AG04449 (cell line): ENCODE results near the gene EEF1G.

Experiments
- CTCF ChIA-PET: fragments of 350-600 bp; formaldehyde crosslinking; extraction: SDS; loops from one replicate; lab custom pipeline; 2021; ENCODE audit warnings: antibody characterized with exemption; lab: Yijun Ruan, JAX
- POLR2A ChIA-PET: fragments of 400-600, 350-600 bp; formaldehyde crosslinking; extraction: SDS; loops from one replicate; lab custom pipeline; 2020; ENCODE audit warnings: antibody characterized with exemption, inconsistent platforms; lab: Yijun Ruan, JAX
- DNase-seq: peaks from one replicate; pipeline ENCODE4 v3.0.0-alpha.2; 2010; ENCODE audit warnings: low read depth, low spot score
- H3K4me3 ChIP-seq: 2 replicates; pipeline ENCODE4 v1.5.1; 2011; ENCODE audit warnings: low read depth, mild to moderate bottlenecking, control low read depth, low read length
- TF ChIP-seq, protein P1 (sequence below): IDR thresholded peaks from one replicate; pipeline ENCODE4 v1.5.1; 2011; ENCODE audit warnings: mild to moderate bottlenecking, moderate library complexity, low read length, control low read depth, inconsistent platforms; ENCODE audit not compliant: insufficient read depth; ENCODE audit errors: missing control alignments

The EEF1G gene

DNA sequence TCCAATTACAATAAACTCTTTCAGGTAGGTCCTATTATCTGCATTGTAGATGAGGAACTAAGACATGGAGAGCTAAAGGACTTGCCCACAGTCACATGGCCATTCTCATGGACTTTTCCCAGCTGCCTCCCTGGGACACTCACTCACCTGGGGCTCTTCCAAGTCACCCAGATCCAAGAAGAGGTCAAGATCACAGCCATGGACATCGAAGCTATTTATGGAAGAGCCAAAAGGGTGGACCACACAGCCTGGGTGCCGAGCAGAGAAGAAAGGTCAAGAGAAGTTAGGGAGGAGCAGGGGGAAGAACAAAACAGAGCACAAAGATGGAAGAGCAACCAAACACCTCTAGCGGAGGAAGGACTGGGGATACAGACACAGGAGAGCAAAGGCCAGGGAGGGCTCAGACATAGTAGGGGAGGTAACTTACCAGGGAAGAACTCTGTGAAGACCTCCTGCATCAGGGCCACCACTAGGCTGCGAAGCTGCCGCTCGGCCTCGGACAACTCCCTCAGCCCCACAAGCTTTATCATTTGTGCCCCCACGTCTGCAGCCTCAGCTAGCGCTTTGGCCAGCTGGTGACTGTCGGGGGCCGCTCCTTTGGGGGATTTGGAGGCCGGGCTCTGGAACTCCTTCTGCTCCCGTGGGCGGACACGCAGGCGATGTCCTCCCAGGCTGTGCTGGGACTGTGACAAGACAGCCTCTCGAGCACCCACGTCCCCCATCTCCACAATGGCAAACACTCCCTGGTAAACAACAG is 7.4 kb upstream of the EEF1G start:
- no peak overlapping the region for H3K4me3 ChIP-seq
- TF ChIP-seq, protein P1, sequence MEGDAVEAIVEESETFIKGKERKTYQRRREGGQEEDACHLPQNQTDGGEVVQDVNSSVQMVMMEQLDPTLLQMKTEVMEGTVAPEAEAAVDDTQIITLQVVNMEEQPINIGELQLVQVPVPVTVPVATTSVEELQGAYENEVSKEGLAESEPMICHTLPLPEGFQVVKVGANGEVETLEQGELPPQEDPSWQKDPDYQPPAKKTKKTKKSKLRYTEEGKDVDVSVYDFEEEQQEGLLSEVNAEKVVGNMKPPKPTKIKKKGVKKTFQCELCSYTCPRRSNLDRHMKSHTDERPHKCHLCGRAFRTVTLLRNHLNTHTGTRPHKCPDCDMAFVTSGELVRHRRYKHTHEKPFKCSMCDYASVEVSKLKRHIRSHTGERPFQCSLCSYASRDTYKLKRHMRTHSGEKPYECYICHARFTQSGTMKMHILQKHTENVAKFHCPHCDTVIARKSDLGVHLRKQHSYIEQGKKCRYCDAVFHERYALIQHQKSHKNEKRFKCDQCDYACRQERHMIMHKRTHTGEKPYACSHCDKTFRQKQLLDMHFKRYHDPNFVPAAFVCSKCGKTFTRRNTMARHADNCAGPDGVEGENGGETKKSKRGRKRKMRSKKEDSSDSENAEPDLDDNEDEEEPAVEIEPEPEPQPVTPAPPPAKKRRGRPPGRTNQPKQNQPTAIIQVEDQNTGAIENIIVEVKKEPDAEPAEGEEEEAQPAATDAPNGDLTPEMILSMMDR, result no peak
- DNase-seq, result no peak
- POLR2A ChIA-PET, result interaction anchor here (1.1 to 3.0 kb wide), 2 partner anchors 11 to 21 kb away, joined by 3 to 16 read pairs; partner anchors contain the start of genes MTA2 and TUT1
- CTCF ChIA-PET, result interaction anchor here (1.3 to 2.4 kb wide), 3 partner anchors 10 to 157 kb away, joined by 4 to 8 read pairs (median 5); partner anchors contain the start of gene TUT1

DNA sequence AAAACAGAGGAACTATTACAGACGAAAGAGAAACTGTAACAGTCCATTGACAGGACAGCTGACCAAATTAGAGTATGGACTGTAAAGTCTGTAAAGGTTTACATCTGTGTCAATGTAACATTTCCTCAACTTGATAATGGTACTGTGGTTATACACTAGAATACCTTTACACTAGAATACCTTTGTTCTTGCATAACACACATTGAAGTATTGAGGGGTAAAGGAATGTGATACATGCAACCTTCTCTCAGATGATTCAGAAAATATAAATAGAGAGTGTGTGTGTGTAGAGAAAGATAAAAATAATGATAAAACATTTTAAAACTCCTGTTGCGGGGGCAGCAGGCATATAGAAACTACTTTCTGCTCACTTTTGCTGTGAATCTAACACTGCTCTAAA is 5.6 kb upstream of the EEF1G start:
- TF ChIP-seq, protein P1, result no peak
- ChIA-PET POLR2A (interaction anchor here (3.0 kb wide), 1 partner anchor 13 kb away, joined by 16 read pairs; the partner anchor contains the start of gene TUT1), CTCF (interaction anchor here (1.0 to 1.2 kb wide), 2 partner anchors 14 to 35 kb away, joined by 3 to 4 read pairs; no protein-coding TSS in a partner anchor)
- DNase-seq, result no peak
- H3K4me3 ChIP-seq, result no peak overlapping the region

DNA sequence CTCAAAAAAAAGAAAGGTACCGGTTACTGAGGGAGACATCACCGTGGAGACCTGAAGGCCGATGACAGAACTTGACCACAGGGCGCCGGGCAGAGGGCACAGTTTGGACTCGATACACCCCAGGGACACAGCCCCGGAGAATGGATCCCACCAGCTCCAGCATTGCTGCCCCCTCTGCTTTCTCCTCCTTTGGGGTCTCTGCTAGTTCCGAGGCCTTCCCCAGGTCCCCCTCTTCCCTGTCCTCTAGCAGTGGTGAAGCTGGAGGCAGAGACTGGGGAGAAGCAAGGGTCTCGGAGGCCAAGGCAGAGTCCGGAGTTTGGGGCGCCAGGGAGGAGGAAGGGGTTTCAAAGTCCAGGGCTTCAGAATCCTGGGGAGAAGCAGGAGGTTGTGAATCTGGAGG is 4.8 kb upstream of the EEF1G start:
- ChIA-PET CTCF (interaction anchor here (0.8 to 1.2 kb wide), 3 partner anchors 14 to 35 kb away, joined by 3 to 4 read pairs (median 4); no protein-coding TSS in a partner anchor), POLR2A (interaction anchor here (0.7 to 3.0 kb wide), 2 partner anchors 13 to 178 kb away, joined by 3 to 16 read pairs; partner anchors contain the start of gene TUT1)
- no peak overlapping the region for H3K4me3 ChIP-seq
- DNase-seq, result no peak
- TF ChIP-seq, protein P1, result no peak

DNA sequence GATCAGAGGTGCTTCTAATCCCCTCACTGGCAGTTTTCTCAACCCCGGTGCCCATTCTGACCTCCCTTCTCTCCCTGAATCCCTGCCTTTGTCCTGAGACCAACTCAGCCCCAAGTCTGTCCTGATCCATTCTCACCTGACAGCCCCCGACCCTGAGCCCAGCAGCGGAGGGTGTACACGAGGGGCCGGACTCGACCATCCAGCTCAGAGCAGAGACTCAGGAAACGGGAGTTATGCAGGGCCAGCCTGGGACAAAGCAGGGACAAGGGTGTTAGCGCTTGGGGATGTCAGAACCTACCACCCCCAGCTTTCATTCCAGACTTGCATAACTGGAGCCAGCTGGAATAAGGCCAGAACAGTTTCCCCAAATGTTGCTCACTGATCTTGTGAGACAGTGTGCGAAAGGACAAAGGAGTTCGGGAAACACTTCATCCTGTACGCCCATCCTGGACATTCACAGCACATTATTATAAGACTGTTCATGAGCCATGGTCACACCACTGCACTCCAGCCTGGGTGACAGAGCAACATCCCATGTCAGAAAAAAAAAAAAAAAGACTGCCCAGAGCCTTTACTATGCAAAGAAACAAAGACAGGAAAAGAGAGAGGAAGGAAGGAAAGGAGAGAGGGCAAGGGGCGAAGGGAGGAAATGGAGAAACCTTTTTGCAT is 3.5 kb upstream of the EEF1G start:
- DNase-seq, result no peak
- CTCF ChIA-PET, result interaction anchor here (1.0 to 1.6 kb wide), 3 partner anchors 16 to 183 kb away, joined by 3 to 8 read pairs (median 7); no protein-coding TSS in a partner anchor
- no peak overlapping the region for H3K4me3 ChIP-seq
- TF ChIP-seq, protein P1, result no peak
- POLR2A ChIA-PET, result interaction anchor here (1.0 kb wide), 1 partner anchor 14 kb away, joined by 7 read pairs; the partner anchor contains the start of gene TUT1

DNA sequence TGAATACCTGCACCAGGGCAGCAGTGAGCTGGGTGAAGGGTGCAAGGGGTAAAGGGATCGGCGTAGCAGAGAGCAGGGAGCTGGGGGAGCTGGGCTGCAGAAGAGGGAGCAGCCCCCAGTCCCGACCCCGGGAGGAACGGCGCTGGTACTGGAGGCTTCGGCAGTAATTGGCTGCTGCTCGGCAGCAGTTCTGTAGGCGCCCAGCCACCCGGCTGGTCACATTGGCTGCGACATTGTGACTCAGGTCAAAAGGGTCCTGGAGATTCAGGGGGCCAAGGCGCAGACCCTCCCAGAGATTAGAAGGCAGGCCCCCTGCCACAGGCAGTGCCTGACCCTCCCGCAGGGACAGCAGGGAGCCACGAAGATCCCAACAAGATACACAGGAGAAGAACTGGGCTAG is 2.1 kb upstream of the EEF1G start:
- DNase-seq, result no peak
- peak overlapping the region; percentile 81 for H3K4me3 ChIP-seq
- CTCF ChIA-PET, result interaction anchor here (1.3 to 1.5 kb wide), 2 partner anchors 9 to 33 kb away, joined by 5 to 6 read pairs; no protein-coding TSS in a partner anchor
- TF ChIP-seq, protein P1, result no peak
- POLR2A ChIA-PET, result interaction anchor here (2.3 kb wide), 1 partner anchor 90 kb away, joined by 16 read pairs; the partner anchor contains the start of genes C11orf98 and CSKMT
